Right lobe of liver (tissue), 6 donors: ENCODE measurements around the gene RNASEH2B. TPM values are rescaled to one million over a fixed set of nuclear protein-coding genes. Genes with fewer than 3 reads are reported as not detected.

Experiments used
- ATAC-seq, 4 donors: fragments of 200-7000 bp; cut with Tn5 transposase; one replicate each; pipeline ENCODE4 v1.9.1; 2020; ENCODE audit warnings: mild to moderate bottlenecking in 4 of 4, moderate library complexity in 4 of 4
- DNase-seq, 3 donors: peaks; one replicate each; pipeline ENCODE4 v3.0.0-alpha.2; 2020
- H3K27ac ChIP-seq, 3 donors: fragments of 200-600 bp; one replicate each; pipeline ENCODE4 v1.8.0; 2022
- H3K27me3 ChIP-seq, 2 donors: fragments of 200-600 bp; one replicate each; pipeline ENCODE4 v1.8.0; 2022
- H3K36me3 ChIP-seq, 4 donors: fragments of 200-600 bp; sonication (generic) in 1 of 4; one replicate each; pipeline versions ENCODE4 v1.5.1 to v1.8.0; 2017 to 2022; ENCODE audit warnings: control low read depth in 1 of 4
- H3K4me1 ChIP-seq, 4 donors: fragments of 200-600 bp; sonication (generic) in 1 of 4; one replicate each; pipeline versions ENCODE4 v1.5.1 to v1.8.0; 2017 to 2022; ENCODE audit warnings: control low read depth in 1 of 4
- H3K4me3 ChIP-seq, 3 donors: fragments of 200-600 bp; one replicate each; pipeline ENCODE4 v1.8.0; 2022
- H3K9me3 ChIP-seq, 4 donors: fragments of 200-600 bp; sonication (generic) in 1 of 4; one replicate each; pipeline versions ENCODE4 v1.5.1 to v1.8.0; 2017 to 2022; ENCODE audit warnings: control low read depth in 1 of 4
- POLR2A ChIP-seq: fragments of 450-650 bp; IDR thresholded peaks from one replicate; pipeline ENCODE4 v1.6.1; 2017; ENCODE audit warnings: antibody characterized with exemption, mild to moderate bottlenecking
- WGBS: methylation state at CpG from one replicate; pipeline ENCODE4 v1.1.6; 2018; ENCODE audit warnings: low coverage, low lambda C conversion rate; ENCODE audit not compliant: insufficient coverage; ENCODE audit errors: missing lambda C conversion rate; 5-methylcytosine and 5-hydroxymethylcytosine counted together
- intact Hi-C, 2 donors: fragments of 100-400 bp; cut with DNase I; formaldehyde crosslinking; loops; one replicate each; pipeline versions ENCODE4 v1.11.2 to v1.14.1; 2022
- total RNA-seq, 6 experiments: library from RNA; depleted of rRNA in 2 of 6; stranded (reverse); fragments of >200 nt in 2 of 6; fragmentation: NEBNext Ultra II Directional in 3 of 6; extraction: Animal tissue kit (Norgen Biotek cat#: 25700) in 3 of 6; gene quantifications; one replicate each; pipeline versions ENCODE4 v1.1.0 to v1.2.4, GENCODE V29; 2016 to 2023
- TF ChIP-seq, protein P1 (sequence below), 4 donors: fragments of 200-600 bp in 3 of 4; fragments of 450-650 bp in 1 of 4; IDR thresholded peaks; one replicate each; pipeline versions ENCODE4 v1.5.1 to v1.8.0; 2016 to 2022; ENCODE audit warnings: antibody characterized with exemption in 4 of 4, mild to moderate bottlenecking in 2 of 4
- donor health status: DM: no; HTN: yes; CAD: no.
- donor health status: DM: no; HTN: no; CAD: no.
- donor health status: DM: no; HTN: no; CAD: no.
- donor health status: DM: no; HTN: yes; CAD: no.
- donor health status: DM: no; HTN: yes; CAD: no.

RNASEH2B gene
- total RNA-seq, 6 experiments from 2014 or later: 9.9 to 19.8 (median 11.7) TPM

DNA sequence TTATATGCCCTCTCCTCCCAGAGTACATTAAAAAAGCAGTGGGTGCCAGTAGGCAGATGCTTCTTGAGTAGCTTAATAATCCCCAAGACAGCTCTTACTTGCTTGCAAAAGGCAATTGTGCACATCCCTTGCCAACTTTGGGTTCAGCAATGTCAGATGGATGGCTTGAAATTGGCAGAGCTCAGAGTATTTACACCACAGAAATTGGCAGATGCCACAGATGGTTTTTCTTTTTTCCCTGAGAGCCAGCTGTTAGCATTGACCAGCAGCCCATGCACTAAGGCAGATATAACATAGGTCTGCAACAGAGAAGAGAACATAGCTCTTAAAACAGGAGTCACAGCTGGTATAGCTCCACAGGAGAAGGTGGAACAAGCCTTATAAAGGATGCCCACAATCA lies 18.4 kb upstream of the RNASEH2B start:
- intact Hi-C loops: no loop called here
- Histone ChIP-seq H3K4me3 (no peak overlapping the region), H3K27me3 (no peaks in the 10 kb centered on the region), H3K4me1 (no peaks in the 10 kb centered on the region), H3K36me3 (no peaks in the 10 kb centered on the region), H3K27ac (no peak overlapping the region), H3K9me3 (no peaks in the 10 kb centered on the region)
- ATAC-seq: no peak
- no peak for DNase-seq
- TF ChIP-seq POLR2A: no peak
- TF ChIP-seq, protein P1, sequence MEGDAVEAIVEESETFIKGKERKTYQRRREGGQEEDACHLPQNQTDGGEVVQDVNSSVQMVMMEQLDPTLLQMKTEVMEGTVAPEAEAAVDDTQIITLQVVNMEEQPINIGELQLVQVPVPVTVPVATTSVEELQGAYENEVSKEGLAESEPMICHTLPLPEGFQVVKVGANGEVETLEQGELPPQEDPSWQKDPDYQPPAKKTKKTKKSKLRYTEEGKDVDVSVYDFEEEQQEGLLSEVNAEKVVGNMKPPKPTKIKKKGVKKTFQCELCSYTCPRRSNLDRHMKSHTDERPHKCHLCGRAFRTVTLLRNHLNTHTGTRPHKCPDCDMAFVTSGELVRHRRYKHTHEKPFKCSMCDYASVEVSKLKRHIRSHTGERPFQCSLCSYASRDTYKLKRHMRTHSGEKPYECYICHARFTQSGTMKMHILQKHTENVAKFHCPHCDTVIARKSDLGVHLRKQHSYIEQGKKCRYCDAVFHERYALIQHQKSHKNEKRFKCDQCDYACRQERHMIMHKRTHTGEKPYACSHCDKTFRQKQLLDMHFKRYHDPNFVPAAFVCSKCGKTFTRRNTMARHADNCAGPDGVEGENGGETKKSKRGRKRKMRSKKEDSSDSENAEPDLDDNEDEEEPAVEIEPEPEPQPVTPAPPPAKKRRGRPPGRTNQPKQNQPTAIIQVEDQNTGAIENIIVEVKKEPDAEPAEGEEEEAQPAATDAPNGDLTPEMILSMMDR (IDR thresholded peaks at IDR 0.05): no peak

GRCh38 chr13:50892210-50892944 lies 17.2 kb upstream of the RNASEH2B start:
- Histone ChIP-seq H3K27ac (no peak overlapping the region), H3K36me3 (no peaks in the 10 kb centered on the region), H3K4me3 (no peak overlapping the region), H3K9me3 (no peaks in the 10 kb centered on the region), H3K27me3 (no peaks in the 10 kb centered on the region), H3K4me1 (no peaks in the 10 kb centered on the region)
- WGBS: 49% methylated on average over 7 of the region's 7 CpGs
- intact Hi-C loops: no loop called here
- TF ChIP-seq, protein P1 (IDR thresholded peaks at IDR 0.05): no peak
- no peak for TF ChIP-seq POLR2A
- ATAC-seq (no peak), DNase-seq (no peak)

- 40% methylated on average over 4 of the region's 4 CpGs for WGBS
Measured at GRCh38 chr13:50893211-50893852, 16.3 kb upstream of the RNASEH2B start.

DNA sequence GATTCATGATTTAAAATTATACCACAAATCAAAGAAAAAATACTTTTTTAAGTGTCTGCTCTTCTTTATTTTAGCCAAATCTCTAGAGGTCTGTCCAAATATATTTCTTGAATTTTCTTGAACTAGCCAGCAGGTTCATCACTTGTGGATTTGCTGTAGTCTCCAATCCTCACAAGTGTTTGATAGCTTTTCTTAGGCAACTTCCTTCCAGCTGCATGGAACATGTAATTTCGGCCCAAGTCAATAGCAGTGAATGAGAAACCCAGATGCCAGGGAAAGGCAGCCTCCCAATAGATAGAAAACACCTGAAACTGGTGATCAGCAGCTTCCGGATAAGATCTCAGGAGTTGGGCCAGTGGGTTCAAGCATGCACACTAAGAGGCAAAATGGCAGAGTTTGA lies 15.6 kb upstream of the RNASEH2B start:
- ATAC-seq (no peak), DNase-seq (no peak)
- Histone ChIP-seq H3K9me3 (no peaks in the 10 kb centered on the region), H3K36me3 (no peaks in the 10 kb centered on the region), H3K4me1 (no peaks in the 10 kb centered on the region), H3K4me3 (no peak overlapping the region), H3K27me3 (no peaks in the 10 kb centered on the region), H3K27ac (no peak overlapping the region)
- intact Hi-C loops: no loop called here
- TF ChIP-seq POLR2A: no peak
- TF ChIP-seq, protein P1 (IDR thresholded peaks at IDR 0.05): no peak
- WGBS: 87% methylated on average over 2 of the region's 2 CpGs

More at GRCh38 chr13:50893211-50893852, 16.3 kb upstream of the RNASEH2B start:
- no peaks in the 10 kb centered on the region for H3K27me3 ChIP-seq
- H3K9me3 ChIP-seq: no peaks in the 10 kb centered on the region
- TF ChIP-seq POLR2A: no peak
- TF ChIP-seq, protein P1 (IDR thresholded peaks at IDR 0.05): no peak
- no peak overlapping the region for H3K4me3 ChIP-seq
- H3K4me1 ChIP-seq: no peaks in the 10 kb centered on the region
- H3K27ac ChIP-seq: no peak overlapping the region
- intact Hi-C loops: no loop called here
- DNase-seq (no peak), ATAC-seq (peak in 2 of 4 donors; percentile 39 to 41)
- H3K36me3 ChIP-seq: no peaks in the 10 kb centered on the region
